ENCODE measurements around the gene LPCAT1.

LPCAT1 gene

DNA sequence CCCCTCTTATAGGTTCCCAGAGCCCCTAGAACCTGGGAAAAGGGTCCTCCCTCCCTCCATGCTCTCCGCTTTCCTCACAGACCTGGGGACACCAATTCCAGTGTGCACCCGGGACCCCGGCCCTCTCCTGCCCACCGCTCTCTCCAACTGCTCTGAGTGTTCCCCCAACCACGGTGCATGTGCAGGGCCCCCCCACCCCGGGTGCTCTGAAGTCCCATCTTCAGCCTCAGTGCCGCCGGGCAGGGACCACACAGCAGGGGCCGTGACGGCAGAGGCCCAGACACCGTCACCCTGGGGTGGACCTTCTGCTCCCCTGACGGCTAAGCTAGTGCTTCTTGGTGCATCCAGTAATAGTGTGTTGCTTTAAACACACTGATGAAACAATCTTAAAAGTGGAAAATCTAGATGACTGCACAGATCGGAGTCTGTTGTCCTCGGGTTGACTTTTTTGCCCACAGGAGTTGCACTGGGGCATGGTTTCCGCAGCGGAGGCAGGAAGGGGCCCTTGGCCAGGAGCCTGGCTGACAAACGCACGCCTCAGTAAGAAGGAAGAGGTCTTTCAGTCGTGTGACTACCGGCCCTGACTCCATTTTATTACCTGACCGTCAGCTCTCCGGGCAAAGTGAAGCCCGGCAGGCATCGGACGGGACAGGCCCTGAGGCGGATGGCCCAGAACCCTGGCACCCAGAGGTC, 42.3 kb downstream of the LPCAT1 start:
- no peak for TF ChIP-seq ZFX (IDR thresholded peaks at IDR 0.05; ENCODE audit: borderline replicate concordance)
- TF ChIP-seq, protein P1, sequence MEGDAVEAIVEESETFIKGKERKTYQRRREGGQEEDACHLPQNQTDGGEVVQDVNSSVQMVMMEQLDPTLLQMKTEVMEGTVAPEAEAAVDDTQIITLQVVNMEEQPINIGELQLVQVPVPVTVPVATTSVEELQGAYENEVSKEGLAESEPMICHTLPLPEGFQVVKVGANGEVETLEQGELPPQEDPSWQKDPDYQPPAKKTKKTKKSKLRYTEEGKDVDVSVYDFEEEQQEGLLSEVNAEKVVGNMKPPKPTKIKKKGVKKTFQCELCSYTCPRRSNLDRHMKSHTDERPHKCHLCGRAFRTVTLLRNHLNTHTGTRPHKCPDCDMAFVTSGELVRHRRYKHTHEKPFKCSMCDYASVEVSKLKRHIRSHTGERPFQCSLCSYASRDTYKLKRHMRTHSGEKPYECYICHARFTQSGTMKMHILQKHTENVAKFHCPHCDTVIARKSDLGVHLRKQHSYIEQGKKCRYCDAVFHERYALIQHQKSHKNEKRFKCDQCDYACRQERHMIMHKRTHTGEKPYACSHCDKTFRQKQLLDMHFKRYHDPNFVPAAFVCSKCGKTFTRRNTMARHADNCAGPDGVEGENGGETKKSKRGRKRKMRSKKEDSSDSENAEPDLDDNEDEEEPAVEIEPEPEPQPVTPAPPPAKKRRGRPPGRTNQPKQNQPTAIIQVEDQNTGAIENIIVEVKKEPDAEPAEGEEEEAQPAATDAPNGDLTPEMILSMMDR (IDR thresholded peaks at IDR 0.05): no peak
- H3K27ac ChIP-seq: no peak overlapping the region

DNA sequence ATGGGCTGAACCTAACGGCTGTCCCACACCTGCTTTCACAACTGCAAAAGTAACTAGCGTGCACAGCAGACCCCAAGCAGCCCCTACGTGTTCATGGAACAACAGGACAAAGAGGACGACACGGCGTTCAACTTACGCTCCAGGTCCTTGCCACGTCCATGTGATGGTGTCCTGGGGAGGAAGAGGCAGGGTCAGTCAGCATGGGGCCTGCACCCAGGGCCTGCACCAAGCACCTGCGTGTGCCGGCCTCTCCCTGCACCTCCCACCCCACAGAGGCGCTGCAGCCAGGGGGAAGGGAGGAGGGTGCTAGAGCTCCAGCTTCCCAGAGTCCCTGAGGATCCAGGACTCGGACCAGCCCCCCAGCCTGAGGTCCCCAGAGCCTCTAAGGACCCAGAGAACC, 43.0 kb downstream of the LPCAT1 start:
- TF ChIP-seq, protein P1 (IDR thresholded peaks at IDR 0.05): no peak
- TF ChIP-seq ZFX (IDR thresholded peaks at IDR 0.05; ENCODE audit: borderline replicate concordance): no peak
- no peak overlapping the region for H3K27ac ChIP-seq

DNA sequence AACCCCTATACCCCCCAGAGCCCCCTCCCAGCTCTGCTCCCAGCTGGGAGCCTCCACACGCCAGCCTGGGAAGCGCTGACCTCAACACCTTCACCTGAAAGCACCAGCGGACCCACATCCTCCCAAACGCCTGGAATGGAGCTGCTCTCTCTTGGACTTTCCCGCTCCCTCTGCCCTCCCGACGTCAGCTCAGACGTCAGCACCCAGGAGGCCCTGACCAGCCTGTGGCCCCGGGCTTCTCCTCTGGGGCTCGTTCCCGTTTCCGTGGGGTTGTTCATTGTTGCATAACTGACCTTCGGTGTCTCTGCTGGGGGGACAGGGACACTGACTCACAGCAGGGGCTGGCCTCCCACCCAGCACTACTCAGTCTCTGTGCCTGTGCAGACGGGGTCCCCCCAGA, 43.5 kb downstream of the LPCAT1 start:
- TF ChIP-seq ZFX (IDR thresholded peaks at IDR 0.05; ENCODE audit: borderline replicate concordance): no peak
- TF ChIP-seq, protein P1 (IDR thresholded peaks at IDR 0.05): no peak
- H3K27ac ChIP-seq: no peak overlapping the region

- TF ChIP-seq, protein P1 (IDR thresholded peaks at IDR 0.05): peak; percentile 76
- no peak for TF ChIP-seq ZFX (IDR thresholded peaks at IDR 0.05; ENCODE audit: borderline replicate concordance)
- no peak overlapping the region for H3K27ac ChIP-seq
Measured at GRCh38 chr5:1479581-1480188, 44.1 kb downstream of the LPCAT1 start.

- TF ChIP-seq ZFX (IDR thresholded peaks at IDR 0.05; ENCODE audit: borderline replicate concordance): no peak
- TF ChIP-seq, protein P1 (IDR thresholded peaks at IDR 0.05): no peak
- no peak overlapping the region for H3K27ac ChIP-seq
Measured at GRCh38 chr5:1479066-1479465, 44.7 kb downstream of the LPCAT1 start.

DNA sequence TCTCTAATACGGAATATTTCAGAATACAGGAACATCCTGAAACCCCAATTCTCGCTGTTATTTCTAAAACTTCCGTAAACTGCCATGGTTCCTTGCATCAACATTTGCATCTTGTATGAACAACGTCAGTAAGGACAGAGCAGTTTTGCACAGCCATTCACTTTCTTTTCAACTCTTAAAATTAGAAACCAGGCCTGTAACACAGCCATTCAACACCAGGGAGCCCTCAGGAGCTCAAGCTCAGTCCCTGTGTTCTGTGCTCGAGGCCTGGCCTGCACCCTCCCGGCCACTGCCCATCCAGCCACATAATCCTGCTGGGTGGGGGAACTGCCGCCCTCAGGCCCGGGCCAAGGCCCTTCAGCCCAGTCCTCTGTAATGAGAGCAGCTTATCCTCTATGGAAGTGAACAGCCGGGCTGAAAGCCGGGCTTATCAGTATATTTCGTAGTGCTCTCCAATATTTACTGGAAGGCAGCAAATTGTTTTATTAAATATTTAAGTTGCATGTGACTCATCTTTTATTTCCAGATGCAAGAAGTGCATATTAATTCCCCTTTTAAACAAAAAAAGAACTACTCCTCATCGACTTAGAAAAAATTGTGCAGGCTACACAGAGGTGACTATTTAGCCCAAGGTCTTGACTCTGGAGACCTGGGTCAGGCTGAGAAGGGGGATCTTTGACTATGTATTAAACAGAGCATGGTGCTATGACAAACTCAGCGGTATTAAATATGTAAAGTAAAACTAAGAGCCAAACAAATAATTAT, 45.3 kb downstream of the LPCAT1 start:
- H3K27ac ChIP-seq: no peak overlapping the region
- TF ChIP-seq, protein P1 (IDR thresholded peaks at IDR 0.05): no peak
- TF ChIP-seq ZFX (IDR thresholded peaks at IDR 0.05; ENCODE audit: borderline replicate concordance): no peak

DNA sequence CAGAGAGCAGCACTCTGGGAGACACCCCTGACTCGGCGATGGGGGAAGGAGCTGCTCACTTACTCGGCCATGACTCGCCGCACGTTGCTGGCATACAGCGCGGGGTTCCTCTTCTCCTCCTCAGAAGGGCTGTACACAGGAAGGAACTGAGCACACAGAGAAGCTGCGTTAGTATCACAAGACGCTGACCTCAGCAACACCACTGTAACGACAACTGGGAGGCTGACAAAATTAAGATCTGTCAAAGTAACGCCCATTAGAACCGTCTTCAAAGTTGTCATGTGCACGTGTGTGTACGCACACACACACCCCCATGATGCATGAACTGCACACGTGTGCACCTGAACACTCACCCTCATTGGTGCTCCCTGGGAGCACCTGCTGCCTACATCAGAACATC, 46.4 kb downstream of the LPCAT1 start:
- no peak overlapping the region for H3K27ac ChIP-seq
- TF ChIP-seq ZFX (IDR thresholded peaks at IDR 0.05; ENCODE audit: borderline replicate concordance): no peak
- TF ChIP-seq, protein P1 (IDR thresholded peaks at IDR 0.05): no peak

Measured in 22Rv1 (cell line).